Measurements from ENCODE around the gene ASAP3. TPM values are rescaled to one million over a fixed set of nuclear protein-coding genes. Genes with fewer than 3 reads are reported as not detected.
A peak's percentile ranks its signal among the peaks of the same experiment; 100 is the strongest.
"Not testable (repeated sequence)": the region's sequence is repeated elsewhere in the genome, so short reads cannot be mapped to it uniquely, and the experiment has no call there.

The ASAP3 gene
- total RNA-seq, 1 experiment from 2014 or later: 24.0 TPM

GRCh38 chr1:23496490-23497181, 12.7 kb upstream of the ASAP3 start:
- H3K4me3 ChIP-seq: no peak overlapping the region
- H3K9me3 ChIP-seq (replicated peaks): no peaks in the 10 kb centered on the region
- no peaks in the 10 kb centered on the region for H3K27me3 ChIP-seq
- H3K27ac ChIP-seq: no peak overlapping the region
- H3K36me3 ChIP-seq: no peaks in the 10 kb centered on the region
- no peaks in the 10 kb centered on the region for H3K4me1 ChIP-seq
- DNase-seq: no peak

- not testable (repeated sequence) for DNase-seq; H3K36me3 ChIP-seq; H3K27me3 ChIP-seq; H3K9me3 ChIP-seq (replicated peaks); H3K4me3 ChIP-seq; H3K4me1 ChIP-seq; H3K27ac ChIP-seq
These were observed 10.9 kb upstream of the ASAP3 start for GRCh38 chr1:23494836-23495235.

- DNase-seq; H3K27me3 ChIP-seq; H3K9me3 ChIP-seq (replicated peaks); H3K36me3 ChIP-seq; H3K4me1 ChIP-seq; H3K27ac ChIP-seq; H3K4me3 ChIP-seq: not testable (repeated sequence)
These were observed 8.8 kb upstream of the ASAP3 start for GRCh38 chr1:23492776-23493175.

GRCh38 chr1:23492132-23492720, 8.2 kb upstream of the ASAP3 start:
- Histone ChIP-seq H3K36me3 (no peaks in the 10 kb centered on the region), H3K9me3 (replicated peaks) (no peaks in the 10 kb centered on the region), H3K27ac (no peak overlapping the region), H3K4me1 (no peaks in the 10 kb centered on the region), H3K4me3 (no peak overlapping the region), H3K27me3 (peaks cover 6% of the 10 kb centered on the region; the same call in 1 of the 2 replicates)
- DNase-seq: no peak

GRCh38 chr1:23489842-23490241, 5.9 kb upstream of the ASAP3 start:
- no peak overlapping the region for H3K4me3 ChIP-seq
- peaks cover 6% of the 10 kb centered on the region; the same call in 1 of the 2 replicates for H3K27me3 ChIP-seq
- no peak for DNase-seq
- no peaks in the 10 kb centered on the region for H3K36me3 ChIP-seq
- 0 out of 2 replicates have a peak, but pooled peaks cover 2% of the 10 kb centered on the region for H3K4me1 ChIP-seq
- H3K9me3 ChIP-seq (replicated peaks): no peaks in the 10 kb centered on the region
- H3K27ac ChIP-seq: no peak overlapping the region

GRCh38 chr1:23485002-23485332, 988 bp upstream of the ASAP3 start:
- Histone ChIP-seq H3K4me3 (peak overlapping the region; percentile 91), H3K9me3 (replicated peaks) (no peaks in the 10 kb centered on the region), H3K4me1 (peaks cover 4% of the 10 kb centered on the region; the same call in 1 of the 2 replicates), H3K36me3 (no peaks in the 10 kb centered on the region), H3K27me3 (peaks cover 6% of the 10 kb centered on the region; the same call in 1 of the 2 replicates), H3K27ac (no peak overlapping the region)
- no peak for DNase-seq

- Histone ChIP-seq H3K27ac (peak overlapping the region; percentile 37; the same call in 1 of the 2 replicates), H3K9me3 (replicated peaks) (no peaks in the 10 kb centered on the region), H3K27me3 (peaks cover 2% of the 10 kb centered on the region; the same call in 1 of the 2 replicates), H3K4me1 (peaks cover 7% of the 10 kb centered on the region; the same call in 1 of the 2 replicates), H3K4me3 (peak overlapping the region; percentile 91), H3K36me3 (no peaks in the 10 kb centered on the region)
- DNase-seq: peak; percentile 97
These were observed 448 bp upstream of the ASAP3 start for GRCh38 chr1:23484253-23485001.

- H3K36me3 ChIP-seq: 0 out of 2 replicates have a peak, but pooled peaks cover 6% of the 10 kb centered on the region
- H3K9me3 ChIP-seq (replicated peaks): no peaks in the 10 kb centered on the region
- H3K4me3 ChIP-seq: no peak overlapping the region
- no peak for DNase-seq
- peaks cover 13% of the 10 kb centered on the region; the same call in 1 of the 2 replicates for H3K4me1 ChIP-seq
- no peak overlapping the region for H3K27ac ChIP-seq
- H3K27me3 ChIP-seq: no peaks in the 10 kb centered on the region; the same call in 1 of the 2 replicates
These were observed 2.1 kb downstream of the ASAP3 start for GRCh38 chr1:23481904-23482303.

GRCh38 chr1:23481026-23481597, 2.9 kb downstream of the ASAP3 start:
- Histone ChIP-seq H3K27ac (no peak overlapping the region), H3K4me1 (peaks cover 13% of the 10 kb centered on the region; the same call in 1 of the 2 replicates), H3K27me3 (no peaks in the 10 kb centered on the region; the same call in 1 of the 2 replicates), H3K9me3 (replicated peaks) (no peaks in the 10 kb centered on the region), H3K4me3 (no peak overlapping the region), H3K36me3 (0 out of 2 replicates have a peak, but pooled peaks cover 6% of the 10 kb centered on the region)
- no peak for DNase-seq

GRCh38 chr1:23480187-23481025, 3.6 kb downstream of the ASAP3 start:
- Histone ChIP-seq H3K36me3 (0 out of 2 replicates have a peak, but pooled peaks cover 6% of the 10 kb centered on the region), H3K27ac (no peak overlapping the region), H3K9me3 (replicated peaks) (no peaks in the 10 kb centered on the region), H3K27me3 (no peaks in the 10 kb centered on the region), H3K4me3 (no peak overlapping the region), H3K4me1 (peaks cover 16% of the 10 kb centered on the region)
- DNase-seq: no peak

- H3K4me1 ChIP-seq: peaks cover 17% of the 10 kb centered on the region
- H3K27ac ChIP-seq: no peak overlapping the region
These were observed 4.4 kb downstream of the ASAP3 start for GRCh38 chr1:23479666-23479941.

GRCh38 chr1:23478896-23479665, 4.9 kb downstream of the ASAP3 start:
- Histone ChIP-seq H3K36me3 (0 out of 2 replicates have a peak, but pooled peaks cover 6% of the 10 kb centered on the region), H3K9me3 (replicated peaks) (no peaks in the 10 kb centered on the region), H3K4me3 (no peak overlapping the region), H3K4me1 (peaks cover 17% of the 10 kb centered on the region), H3K27ac (no peak overlapping the region), H3K27me3 (no peaks in the 10 kb centered on the region)
- peak; percentile 24 to 47 for DNase-seq

More at GRCh38 chr1:23479666-23479941, 4.4 kb downstream of the ASAP3 start:
- H3K27me3 ChIP-seq: no peaks in the 10 kb centered on the region
- 0 out of 2 replicates have a peak, but pooled peaks cover 6% of the 10 kb centered on the region for H3K36me3 ChIP-seq
- no peak for DNase-seq
- no peak overlapping the region for H3K4me3 ChIP-seq
- no peaks in the 10 kb centered on the region for H3K9me3 ChIP-seq (replicated peaks)

- no peaks in the 10 kb centered on the region for H3K9me3 ChIP-seq (replicated peaks)
- H3K36me3 ChIP-seq: 0 out of 2 replicates have a peak, but pooled peaks cover 6% of the 10 kb centered on the region
These were observed 6.4 kb downstream of the ASAP3 start for GRCh38 chr1:23477359-23478144.

More at GRCh38 chr1:23477359-23478144, 6.4 kb downstream of the ASAP3 start:
- no peaks in the 10 kb centered on the region for H3K27me3 ChIP-seq
- H3K4me3 ChIP-seq: no peak overlapping the region
- no peak for DNase-seq
- H3K27ac ChIP-seq: no peak overlapping the region
- peaks cover 26% of the 10 kb centered on the region for H3K4me1 ChIP-seq

Data from SJCRH30 (cell line).